ENCODE data around the gene PRPF19. TPM values are rescaled to one million over a fixed set of nuclear protein-coding genes. Genes with fewer than 3 reads are reported as not detected.

The PRPF19 gene
- total RNA-seq, 2 donors from 2014 or later: 22.1 to 27.0 TPM

- 85 to 91% methylated on average over 14 to 28 of the region's 37 CpGs for WGBS, 2 donors
- no peaks in the 10 kb centered on the region for H3K36me3 ChIP-seq (replicated peaks in 1 of 2; ENCODE audit: insufficient read depth in 1 of 2, low read depth in 2 of 2)
- H3K4me1 ChIP-seq: no peaks in the 10 kb centered on the region
- no peaks in the 10 kb centered on the region for H3K9me3 ChIP-seq
- intact Hi-C loops (cut with DNase I): no loop called here
- TF ChIP-seq CTCF (IDR thresholded peaks at IDR 0.05): no peak
- TF ChIP-seq POLR2A (IDR thresholded peaks at IDR 0.05): no peak
- ATAC-seq (no peak), DNase-seq (no peak)
- no peak overlapping the region for H3K27ac ChIP-seq
- H3K27me3 ChIP-seq: no peaks in the 10 kb centered on the region
- no peak overlapping the region for H3K4me3 ChIP-seq
Measured at GRCh38 chr11:60933416-60934123, 27.2 kb upstream of the PRPF19 start.

GRCh38 chr11:60932605-60933356 lies 26.4 kb upstream of the PRPF19 start:
- no peak for TF ChIP-seq CTCF (IDR thresholded peaks at IDR 0.05)
- no peak for TF ChIP-seq POLR2A (IDR thresholded peaks at IDR 0.05)
- no peaks in the 10 kb centered on the region for H3K4me1 ChIP-seq
- no peaks in the 10 kb centered on the region for H3K9me3 ChIP-seq
- intact Hi-C loops (cut with DNase I): no loop called here
- H3K27ac ChIP-seq: no peak overlapping the region
- H3K36me3 ChIP-seq (replicated peaks in 1 of 2; ENCODE audit: insufficient read depth in 1 of 2, low read depth in 2 of 2): no peaks in the 10 kb centered on the region
- 76 to 83% methylated on average over 5 of the region's 5 CpGs for WGBS, 2 donors
- DNase-seq: no peak
- H3K27me3 ChIP-seq: no peaks in the 10 kb centered on the region
- ATAC-seq: no peak
- no peak overlapping the region for H3K4me3 ChIP-seq

- DNase-seq: no peak
- no peak for ATAC-seq
Measured at GRCh38 chr11:60931917-60932316, 25.5 kb upstream of the PRPF19 start.

GRCh38 chr11:60930394-60930793 lies 24.0 kb upstream of the PRPF19 start:
- peaks cover under 1% of the 10 kb centered on the region for H3K4me1 ChIP-seq

More at GRCh38 chr11:60931917-60932316, 25.5 kb upstream of the PRPF19 start:
- TF ChIP-seq CTCF (IDR thresholded peaks at IDR 0.05): no peak
- H3K4me3 ChIP-seq: no peak overlapping the region
- 78 to 83% methylated on average over 3 to 9 of the region's 9 CpGs for WGBS, 2 donors
- H3K36me3 ChIP-seq (replicated peaks in 1 of 2; ENCODE audit: insufficient read depth in 1 of 2, low read depth in 2 of 2): no peaks in the 10 kb centered on the region
- H3K4me1 ChIP-seq: no peaks in the 10 kb centered on the region
- H3K27me3 ChIP-seq: no peaks in the 10 kb centered on the region
- H3K27ac ChIP-seq: no peak overlapping the region
- H3K9me3 ChIP-seq: no peaks in the 10 kb centered on the region
- intact Hi-C loops (cut with DNase I): no loop called here

More at GRCh38 chr11:60930394-60930793, 24.0 kb upstream of the PRPF19 start:
- Histone ChIP-seq H3K36me3 (replicated peaks in 1 of 2; ENCODE audit: insufficient read depth in 1 of 2, low read depth in 2 of 2) (no peaks in the 10 kb centered on the region), H3K27ac (no peak overlapping the region), H3K9me3 (no peaks in the 10 kb centered on the region), H3K4me3 (no peak overlapping the region), H3K27me3 (no peaks in the 10 kb centered on the region)
- no peak for TF ChIP-seq CTCF (IDR thresholded peaks at IDR 0.05)
- no peak for TF ChIP-seq POLR2A (IDR thresholded peaks at IDR 0.05)
- DNase-seq: no peak
- WGBS, 2 donors: 75% methylated on average over 4 of the region's 4 CpGs; no CpG with 5 or more reads in 1 of the 2 donors
- ATAC-seq: no peak
- intact Hi-C loops (cut with DNase I): no loop called here
